SIG-M5 treated with dmso at 0.1 percent for 504 hours (cell line): Measurements from ENCODE around the gene SGK1.
"Not testable (repeated sequence)": the region's sequence is repeated elsewhere in the genome, so short reads cannot be mapped to it uniquely, and the experiment has no call there.

Experiments used
- DNase-seq: peaks from one replicate; lab custom pipeline; 2025; ENCODE audit not compliant: unreplicated experiment; lab: John Stamatoyannopoulos, UW

Gene SGK1

GRCh38 chr6:134256862-134257261 lies 61.0 kb downstream of the SGK1 start:
- DNase-seq: no peak

GRCh38 chr6:134255280-134255679 lies 62.6 kb downstream of the SGK1 start:
- DNase-seq: not testable (repeated sequence)

- no peak for DNase-seq
These were observed 63.8 kb downstream of the SGK1 start for GRCh38 chr6:134254118-134254517.

GRCh38 chr6:134253681-134254080 lies 64.2 kb downstream of the SGK1 start:
- DNase-seq: no peak

GRCh38 chr6:134251320-134251719 lies 66.6 kb downstream of the SGK1 start:
- no peak for DNase-seq

GRCh38 chr6:134250776-134251175 lies 67.1 kb downstream of the SGK1 start:
- DNase-seq: no peak

- DNase-seq: no peak
These were observed 67.9 kb downstream of the SGK1 start for GRCh38 chr6:134249759-134250602.

GRCh38 chr6:134249239-134249758 lies 68.6 kb downstream of the SGK1 start:
- no peak for DNase-seq

GRCh38 chr6:134247844-134248580 lies 69.9 kb downstream of the SGK1 start:
- no peak for DNase-seq

GRCh38 chr6:134247231-134247833 lies 70.6 kb downstream of the SGK1 start:
- DNase-seq: no peak

GRCh38 chr6:134245706-134246105 lies 72.2 kb downstream of the SGK1 start:
- DNase-seq: no peak

GRCh38 chr6:134245041-134245440 lies 72.9 kb downstream of the SGK1 start:
- no peak for DNase-seq

- peak; percentile 75 for DNase-seq
These were observed 77.1 kb downstream of the SGK1 start for GRCh38 chr6:134240665-134241431.

GRCh38 chr6:134238960-134239795 lies 78.7 kb downstream of the SGK1 start:
- no peak for DNase-seq

- no peak for DNase-seq
These were observed 79.9 kb downstream of the SGK1 start for GRCh38 chr6:134238006-134238405.

- peak; percentile 93 for DNase-seq
These were observed 81.8 kb downstream of the SGK1 start for GRCh38 chr6:134235937-134236751.

- not testable (repeated sequence) for DNase-seq
These were observed 82.6 kb downstream of the SGK1 start for GRCh38 chr6:134235334-134235733.

- no peak for DNase-seq
These were observed 84.5 kb downstream of the SGK1 start for GRCh38 chr6:134233180-134233955.
